ENCODE results near the gene FKBP6. TPM values are rescaled to one million over a fixed set of nuclear protein-coding genes. Genes with fewer than 3 reads are reported as not detected.

Gene FKBP6
- total and polyA plus RNA-seq, 2 of the 13 experiments (the other 11 are each of a cell fraction or from before 2014, with no cell fraction given) = 0.07 to 0.20 TPM

- TF ChIP-seq ZNF264 (CRISPR knock-in tag; IDR thresholded peaks at IDR 0.05) (no peak), MTF2 (CRISPR knock-in tag; IDR thresholded peaks at IDR 0.05; ENCODE audit: borderline replicate concordance) (no peak), FOXO1 (CRISPR knock-in tag; IDR thresholded peaks at IDR 0.05) (no peak)
- TF ChIP-seq, protein P1, sequence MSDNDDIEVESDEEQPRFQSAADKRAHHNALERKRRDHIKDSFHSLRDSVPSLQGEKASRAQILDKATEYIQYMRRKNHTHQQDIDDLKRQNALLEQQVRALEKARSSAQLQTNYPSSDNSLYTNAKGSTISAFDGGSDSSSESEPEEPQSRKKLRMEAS (IDR thresholded peaks at IDR 0.05) = no peak
- TF ChIP-seq, protein P2, sequence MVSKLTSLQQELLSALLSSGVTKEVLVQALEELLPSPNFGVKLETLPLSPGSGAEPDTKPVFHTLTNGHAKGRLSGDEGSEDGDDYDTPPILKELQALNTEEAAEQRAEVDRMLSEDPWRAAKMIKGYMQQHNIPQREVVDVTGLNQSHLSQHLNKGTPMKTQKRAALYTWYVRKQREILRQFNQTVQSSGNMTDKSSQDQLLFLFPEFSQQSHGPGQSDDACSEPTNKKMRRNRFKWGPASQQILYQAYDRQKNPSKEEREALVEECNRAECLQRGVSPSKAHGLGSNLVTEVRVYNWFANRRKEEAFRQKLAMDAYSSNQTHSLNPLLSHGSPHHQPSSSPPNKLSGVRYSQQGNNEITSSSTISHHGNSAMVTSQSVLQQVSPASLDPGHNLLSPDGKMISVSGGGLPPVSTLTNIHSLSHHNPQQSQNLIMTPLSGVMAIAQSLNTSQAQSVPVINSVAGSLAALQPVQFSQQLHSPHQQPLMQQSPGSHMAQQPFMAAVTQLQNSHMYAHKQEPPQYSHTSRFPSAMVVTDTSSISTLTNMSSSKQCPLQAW (CRISPR knock-in tag; IDR thresholded peaks at IDR 0.05) = no peak
Measured at GRCh38 chr7:73350306-73351068, 22.5 kb downstream of the FKBP6 start (continued).

DNA sequence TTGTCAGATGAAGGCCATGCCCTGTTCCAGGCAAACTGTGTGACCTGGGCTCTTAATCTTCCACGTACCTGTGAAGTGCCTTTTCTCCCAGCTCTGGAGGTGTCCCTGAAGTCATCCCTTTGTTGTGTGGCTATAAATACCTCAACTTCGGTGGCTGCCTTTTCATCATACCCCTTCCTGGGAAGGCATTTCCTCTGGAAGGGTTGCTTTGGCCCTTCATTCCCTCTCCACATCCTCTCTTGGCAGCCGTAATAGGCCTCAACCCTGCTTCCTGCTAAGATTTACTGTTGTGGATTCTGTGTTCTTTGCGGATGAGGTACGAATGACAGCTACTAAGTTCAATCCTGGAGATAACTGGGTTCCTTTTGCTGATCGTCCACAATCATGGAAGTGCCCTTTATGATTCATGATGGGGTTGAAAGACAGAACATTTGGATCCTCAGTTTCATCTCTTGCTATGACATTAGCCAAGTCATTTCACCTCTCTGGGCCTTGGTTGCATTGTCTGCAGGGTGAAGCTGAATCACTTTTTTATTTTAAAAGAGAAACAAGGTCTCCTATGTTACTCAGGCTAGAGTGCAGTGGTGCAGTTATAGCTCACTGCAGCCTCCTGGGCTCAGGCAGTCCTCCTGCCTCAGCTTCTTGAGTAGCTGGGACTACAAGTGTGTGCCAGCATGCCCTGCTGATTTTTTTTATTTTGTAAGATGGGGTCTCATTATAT is 23.6 kb downstream of the FKBP6 start:
- no peak overlapping the region for H3K4me2 ChIP-seq (ENCODE audit: low read depth, low read length)
- no peak for ATAC-seq
- no peak overlapping the region for H3K4me3 ChIP-seq (replicated peaks in 1 of 3; ENCODE audit: insufficient read depth in 1 of 3, low read depth in 2 of 3, low read length in 3 of 3)
- no TSS peak for BruUV-seq (replicated peaks)
- H3K9me3 ChIP-seq (ENCODE audit: low read length) = no peaks in the 10 kb centered on the region
- DNase-seq (ENCODE audit: low spot score) = no peak
- intact Hi-C loops (cut with micrococcal nuclease; ENCODE audit: unreplicated experiment) (no loop called here), in situ Hi-C loops (cut with HindIII; ENCODE audit: extremely low pct_ligation_motif_present, low pct_unique_long_range_greater_than_20kb) (no loop called here)
- peaks cover 4 to 8% of the 10 kb centered on the region in 2 experiments; a peak in 2 of 5 replicates for H3K27me3 ChIP-seq (ENCODE audit: control insufficient read depth in 1 of 2, insufficient read depth in 2 of 2, low read length in 2 of 2)
- 63% methylated on average over 6 of the region's 6 CpGs for WGBS (ENCODE audit: low lambda C conversion rate)
- no peak overlapping the region for H3K9ac ChIP-seq (ENCODE audit: insufficient read depth, low read depth, low read length)
- no peaks in the 10 kb centered on the region for H3K79me2 ChIP-seq (ENCODE audit: insufficient read depth, low read length)
- no peak overlapping the region for H2AFZ ChIP-seq (ENCODE audit: low read length)
- no peaks in the 10 kb centered on the region for H4K20me1 ChIP-seq (ENCODE audit: insufficient read depth, low read length)
- peaks cover 55% of the 10 kb centered on the region for H3K4me1 ChIP-seq (ENCODE audit: insufficient read depth, low read length)
- FAIRE-seq = no peak
- H3K36me3 ChIP-seq (replicated peaks in 1 of 2; ENCODE audit: control insufficient read depth in 1 of 2, insufficient read depth in 2 of 2, low read length in 2 of 2) = no peaks in the 10 kb centered on the region
- ChIA-PET CTCF (ENCODE audit: low intra/inter-chr PET ratio, low total read pairs) (no interaction called here), POLR2A (no interaction called here)
- TF ChIP-seq MAFF (IDR thresholded peaks at IDR 0.05; ENCODE audit: low read depth, low read length) (no peak), POLR2A (IDR thresholded peaks at IDR 0.05; ENCODE audit: insufficient read depth in 1 of 2, low read depth in 2 of 2, low read length in 2 of 2) (no peak)
- TF ChIP-seq, protein P3, sequence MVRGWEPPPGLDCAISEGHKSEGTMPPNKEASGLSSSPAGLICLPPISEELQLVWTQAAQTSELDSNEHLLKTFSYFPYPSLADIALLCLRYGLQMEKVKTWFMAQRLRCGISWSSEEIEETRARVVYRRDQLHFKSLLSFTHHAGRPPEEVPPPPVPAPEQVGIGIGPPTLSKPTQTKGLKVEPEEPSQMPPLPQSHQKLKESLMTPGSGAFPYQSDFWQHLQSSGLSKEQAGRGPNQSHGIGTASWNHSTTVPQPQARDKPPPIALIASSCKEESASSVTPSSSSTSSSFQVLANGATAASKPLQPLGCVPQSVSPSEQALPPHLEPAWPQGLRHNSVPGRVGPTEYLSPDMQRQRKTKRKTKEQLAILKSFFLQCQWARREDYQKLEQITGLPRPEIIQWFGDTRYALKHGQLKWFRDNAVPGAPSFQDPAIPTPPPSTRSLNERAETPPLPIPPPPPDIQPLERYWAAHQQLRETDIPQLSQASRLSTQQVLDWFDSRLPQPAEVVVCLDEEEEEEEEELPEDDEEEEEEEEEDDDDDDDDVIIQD (CRISPR knock-in tag; IDR thresholded peaks at IDR 0.05; ENCODE audit: low read depth) = no peak
- H3K27ac ChIP-seq (ENCODE audit: extremely low read length, insufficient read depth, low read length) = no peak overlapping the region

All from HepG2 (cell line).